Peyer's patch (tissue), 4 donors: ENCODE measurements around the gene AKAP17A. TPM values are rescaled to one million over a fixed set of nuclear protein-coding genes. Genes with fewer than 3 reads are reported as not detected.

ENCODE experiments used
- DNase-seq, 3 donors: peaks; one replicate each; pipeline ENCODE4 v3.0.0-alpha.2; 2017 to 2019
- H3K27ac ChIP-seq, 4 donors: fragments of 200-600 bp; sonication (generic); one replicate each; pipeline ENCODE4 v1.5.1; 2016 to 2019
- H3K27me3 ChIP-seq, 2 donors: fragments of 200-600 bp; sonication (generic); one replicate each; pipeline ENCODE4 v1.5.1; 2019
- H3K36me3 ChIP-seq, 3 donors: fragments of 200-600 bp; sonication (generic); one replicate each; pipeline ENCODE4 v1.5.1; 2016 to 2019
- H3K4me1 ChIP-seq, 4 donors: fragments of 200-600 bp; sonication (generic); one replicate each; pipeline ENCODE4 v1.5.1; 2016 to 2019
- H3K4me3 ChIP-seq, 4 donors: fragments of 200-600 bp; sonication (generic); 1 replicate in 3 of 4; 2 replicates in 1 of 4; pipeline ENCODE4 v1.5.1; 2016 to 2019; ENCODE audit warnings: mild to moderate bottlenecking in 1 of 4
- H3K9me3 ChIP-seq, 4 donors: fragments of 200-600 bp; sonication (generic); one replicate each; pipeline ENCODE4 v1.5.1; 2016 to 2019; ENCODE audit warnings: mild to moderate bottlenecking in 1 of 4
- POLR2A ChIP-seq, 2 donors: fragments of 450-650 bp; IDR thresholded peaks; one replicate each; pipeline ENCODE4 v1.5.1; 2017; ENCODE audit warnings: antibody characterized with exemption in 2 of 2, mild to moderate bottlenecking in 2 of 2, moderate library complexity in 2 of 2
- total RNA-seq, 4 donors: library from RNA; depleted of rRNA; stranded (reverse); fragments of >200 nt; gene quantifications; one replicate each; pipeline ENCODE4 v1.1.0, GENCODE V29; 2016
- TF ChIP-seq, protein P1 (sequence below), 6 experiments: fragments of 450-650 bp in 4 of 6; fragments of 200-600 bp in 2 of 6; sonication (generic) in 1 of 6; IDR thresholded peaks; one replicate each; pipeline ENCODE4 v1.5.1; 2017 to 2019; ENCODE audit warnings: antibody characterized with exemption in 6 of 6, mild to moderate bottlenecking in 3 of 6, moderate library complexity in 1 of 6

The AKAP17A gene
- total RNA-seq, 4 donors from 2014 or later = 41.0 to 201 (median 107) TPM

DNA sequence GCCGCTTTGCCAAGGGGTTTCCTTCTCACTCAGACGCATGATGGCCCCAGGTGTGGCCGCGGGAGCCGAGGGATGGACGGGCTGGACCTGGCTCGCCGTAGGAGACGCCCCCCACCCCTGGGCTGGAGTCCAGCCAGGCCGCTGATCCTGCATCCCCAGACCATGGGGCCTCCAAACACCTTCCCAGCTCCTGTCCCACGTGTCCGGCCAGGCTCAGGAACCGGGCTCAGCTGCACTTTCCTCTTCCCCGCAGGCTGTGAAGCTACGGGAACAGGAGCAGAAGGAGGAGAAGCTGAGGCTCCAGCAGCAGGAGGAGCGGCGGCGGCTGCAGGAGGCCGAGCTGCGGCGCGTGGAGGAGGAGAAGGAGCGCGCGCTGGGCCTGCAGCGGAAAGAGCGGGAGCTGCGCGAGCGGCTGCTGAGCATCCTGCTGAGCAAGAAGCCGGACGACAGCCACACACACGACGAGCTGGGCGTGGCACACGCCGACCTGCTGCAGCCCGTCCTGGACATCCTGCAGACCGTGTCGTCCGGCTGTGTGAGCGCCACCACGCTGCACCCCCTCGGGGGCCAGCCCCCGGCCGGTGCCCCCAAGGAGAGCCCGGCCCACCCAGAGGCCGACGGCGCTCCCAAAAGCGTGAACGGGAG is 9.1 kb downstream of the AKAP17A start:
- Histone ChIP-seq H3K27ac (no peak overlapping the region), H3K36me3 (peaks cover 0 to 75% (median 0%) of the 10 kb centered on the region in 3 donors), H3K9me3 (no peaks in the 10 kb centered on the region), H3K4me1 (no peaks in the 10 kb centered on the region), H3K4me3 (no peak overlapping the region), H3K27me3 (no peaks in the 10 kb centered on the region)
- DNase-seq = no peak
- TF ChIP-seq, protein P1, sequence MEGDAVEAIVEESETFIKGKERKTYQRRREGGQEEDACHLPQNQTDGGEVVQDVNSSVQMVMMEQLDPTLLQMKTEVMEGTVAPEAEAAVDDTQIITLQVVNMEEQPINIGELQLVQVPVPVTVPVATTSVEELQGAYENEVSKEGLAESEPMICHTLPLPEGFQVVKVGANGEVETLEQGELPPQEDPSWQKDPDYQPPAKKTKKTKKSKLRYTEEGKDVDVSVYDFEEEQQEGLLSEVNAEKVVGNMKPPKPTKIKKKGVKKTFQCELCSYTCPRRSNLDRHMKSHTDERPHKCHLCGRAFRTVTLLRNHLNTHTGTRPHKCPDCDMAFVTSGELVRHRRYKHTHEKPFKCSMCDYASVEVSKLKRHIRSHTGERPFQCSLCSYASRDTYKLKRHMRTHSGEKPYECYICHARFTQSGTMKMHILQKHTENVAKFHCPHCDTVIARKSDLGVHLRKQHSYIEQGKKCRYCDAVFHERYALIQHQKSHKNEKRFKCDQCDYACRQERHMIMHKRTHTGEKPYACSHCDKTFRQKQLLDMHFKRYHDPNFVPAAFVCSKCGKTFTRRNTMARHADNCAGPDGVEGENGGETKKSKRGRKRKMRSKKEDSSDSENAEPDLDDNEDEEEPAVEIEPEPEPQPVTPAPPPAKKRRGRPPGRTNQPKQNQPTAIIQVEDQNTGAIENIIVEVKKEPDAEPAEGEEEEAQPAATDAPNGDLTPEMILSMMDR (IDR thresholded peaks at IDR 0.05) = no peak
- no peak for TF ChIP-seq POLR2A (IDR thresholded peaks at IDR 0.05)

DNA sequence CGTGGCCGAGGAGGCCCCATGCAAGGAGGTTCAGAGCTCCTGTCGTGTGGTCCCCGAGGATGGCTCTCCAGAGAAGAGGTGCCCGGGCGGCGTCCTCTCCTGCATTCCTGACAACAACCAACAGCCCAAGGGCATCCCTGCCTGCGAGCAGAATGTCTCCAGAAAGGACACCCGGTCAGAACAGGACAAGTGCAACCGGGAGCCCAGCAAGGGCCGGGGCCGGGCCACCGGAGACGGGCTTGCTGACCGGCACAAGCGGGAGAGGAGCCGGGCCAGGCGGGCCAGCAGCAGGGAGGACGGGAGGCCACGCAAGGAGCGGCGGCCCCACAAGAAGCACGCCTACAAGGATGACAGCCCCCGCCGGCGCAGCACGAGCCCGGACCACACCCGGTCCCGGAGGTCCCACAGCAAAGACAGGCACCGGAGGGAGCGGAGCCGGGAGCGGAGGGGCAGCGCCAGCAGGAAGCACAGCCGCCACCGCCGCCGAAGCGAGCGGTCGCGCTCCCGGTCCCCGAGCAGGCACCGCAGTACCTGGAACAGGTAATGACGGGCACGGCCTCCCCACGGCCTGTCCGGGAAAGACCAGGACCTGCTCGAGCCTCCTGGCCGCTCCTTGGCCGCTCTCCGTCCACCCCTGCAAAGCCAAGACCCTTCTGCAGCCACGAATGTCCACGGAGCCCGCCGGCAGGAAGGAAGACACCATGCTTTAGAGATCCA is 9.8 kb downstream of the AKAP17A start:
- no peak overlapping the region for H3K27ac ChIP-seq
- TF ChIP-seq POLR2A (IDR thresholded peaks at IDR 0.05) = no peak
- H3K27me3 ChIP-seq = no peaks in the 10 kb centered on the region
- H3K36me3 ChIP-seq = peaks cover 0 to 68% (median 0%) of the 10 kb centered on the region in 3 donors
- H3K9me3 ChIP-seq = no peaks in the 10 kb centered on the region
- DNase-seq = no peak
- no peak overlapping the region for H3K4me3 ChIP-seq
- no peaks in the 10 kb centered on the region for H3K4me1 ChIP-seq

DNA sequence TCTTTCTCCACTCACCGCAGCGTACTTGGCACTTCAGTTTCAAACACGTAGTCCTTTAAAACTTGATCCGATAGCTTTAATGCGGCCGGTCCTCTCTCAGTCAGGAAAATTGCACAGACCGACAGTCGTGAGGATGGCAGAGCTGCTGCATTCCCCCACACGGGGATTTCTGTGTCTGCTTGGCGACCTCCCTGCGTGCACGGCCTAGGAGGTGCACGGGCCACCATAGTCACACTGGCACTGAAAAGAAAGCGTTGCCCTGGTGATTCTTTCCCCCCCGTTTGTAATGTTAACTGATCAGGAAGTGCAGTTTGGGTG is 10.3 kb downstream of the AKAP17A start:
- Histone ChIP-seq H3K27ac (no peak overlapping the region), H3K4me1 (no peaks in the 10 kb centered on the region), H3K4me3 (no peak overlapping the region), H3K27me3 (no peaks in the 10 kb centered on the region), H3K36me3 (peaks cover 0 to 66% (median 0%) of the 10 kb centered on the region in 3 donors), H3K9me3 (no peaks in the 10 kb centered on the region)
- TF ChIP-seq, protein P1 (IDR thresholded peaks at IDR 0.05) = no peak
- TF ChIP-seq POLR2A (IDR thresholded peaks at IDR 0.05) = no peak
- no peak for DNase-seq

DNA sequence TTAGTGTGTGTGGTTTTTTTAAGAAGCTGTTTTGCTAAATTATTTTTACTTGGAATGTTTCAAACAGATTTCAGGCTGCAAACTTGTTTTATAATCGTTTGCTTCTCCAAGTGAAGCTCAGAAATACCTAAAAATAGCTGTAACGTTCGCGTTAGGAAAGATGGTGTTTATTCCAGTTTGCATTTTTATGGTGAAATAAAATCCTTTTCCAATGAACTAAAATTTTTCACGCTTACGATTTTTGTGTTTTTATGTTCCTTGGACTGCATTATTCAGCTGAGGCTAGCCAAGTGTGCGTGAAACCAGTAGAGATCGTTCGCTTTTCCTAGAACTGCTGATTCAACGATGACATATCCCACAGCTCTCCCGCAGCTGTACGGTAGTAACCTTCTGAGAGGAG is 10.9 kb downstream of the AKAP17A start:
- TF ChIP-seq, protein P1 (IDR thresholded peaks at IDR 0.05) = no peak
- no peak for TF ChIP-seq POLR2A (IDR thresholded peaks at IDR 0.05)
- Histone ChIP-seq H3K36me3 (peaks cover 0 to 61% (median 0%) of the 10 kb centered on the region in 3 donors), H3K4me1 (no peaks in the 10 kb centered on the region), H3K27ac (no peak overlapping the region), H3K27me3 (no peaks in the 10 kb centered on the region), H3K4me3 (no peak overlapping the region), H3K9me3 (no peaks in the 10 kb centered on the region)
- DNase-seq = peak in 1 of 3 donors; percentile 11

DNA sequence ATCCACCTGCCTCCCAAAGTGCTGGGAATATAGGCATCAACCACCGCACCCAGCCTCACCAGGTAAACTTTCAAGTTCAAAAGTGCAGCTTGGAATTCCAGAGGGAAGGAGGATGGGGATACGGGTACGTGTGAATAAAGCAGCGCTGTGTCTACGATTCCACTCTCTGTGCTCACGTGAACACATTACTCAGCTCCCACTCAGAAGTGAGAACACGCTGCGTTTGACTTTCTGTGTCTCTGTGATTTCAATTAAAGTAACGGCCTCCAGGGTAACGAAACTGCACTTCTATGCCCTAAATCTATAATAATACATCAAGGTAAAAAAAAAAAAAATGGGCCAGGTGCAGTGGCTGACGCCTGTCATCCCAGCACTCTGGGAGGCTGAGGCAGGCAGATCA is 15.1 kb downstream of the AKAP17A start:
- Histone ChIP-seq H3K9me3 (no peaks in the 10 kb centered on the region), H3K27ac (no peak overlapping the region), H3K4me1 (no peaks in the 10 kb centered on the region), H3K4me3 (no peak overlapping the region), H3K36me3 (peaks cover 0 to 19% (median 0%) of the 10 kb centered on the region in 3 donors), H3K27me3 (no peaks in the 10 kb centered on the region)
- TF ChIP-seq, protein P1 (IDR thresholded peaks at IDR 0.05) = no peak
- no peak for TF ChIP-seq POLR2A (IDR thresholded peaks at IDR 0.05)
- DNase-seq = no peak

DNA sequence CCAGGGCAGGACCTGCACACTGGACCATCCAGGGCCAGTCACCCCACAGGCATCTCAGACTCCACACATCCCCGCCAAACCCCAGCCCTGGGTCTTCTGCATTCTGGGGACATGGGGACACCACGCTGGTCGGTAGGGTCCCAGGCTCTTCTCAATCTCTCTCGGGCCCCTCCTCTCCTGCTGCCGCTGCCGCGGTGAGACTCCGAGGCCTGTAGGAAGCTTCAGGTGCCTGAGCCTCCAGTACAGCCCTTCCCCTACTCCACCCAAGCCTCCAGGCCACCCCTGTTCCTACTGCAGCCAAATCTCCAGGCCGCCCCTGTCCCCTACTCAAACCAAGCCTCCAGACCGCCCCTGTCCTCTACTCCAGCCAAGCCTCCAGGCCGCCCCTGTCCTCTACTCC is 17.9 kb downstream of the AKAP17A start:
- TF ChIP-seq, protein P1 (IDR thresholded peaks at IDR 0.05) = no peak
- no peak for TF ChIP-seq POLR2A (IDR thresholded peaks at IDR 0.05)
- Histone ChIP-seq H3K27me3 (no peaks in the 10 kb centered on the region), H3K27ac (no peak overlapping the region)

More for the DNA sequence above, 17.9 kb downstream of the AKAP17A start:
- no peak overlapping the region for H3K4me3 ChIP-seq
- H3K4me1 ChIP-seq = no peaks in the 10 kb centered on the region
- DNase-seq = no peak
- H3K36me3 ChIP-seq = no peaks in the 10 kb centered on the region
- no peaks in the 10 kb centered on the region for H3K9me3 ChIP-seq
